ENCODE results near the gene TTLL5.

TTLL5 gene

DNA sequence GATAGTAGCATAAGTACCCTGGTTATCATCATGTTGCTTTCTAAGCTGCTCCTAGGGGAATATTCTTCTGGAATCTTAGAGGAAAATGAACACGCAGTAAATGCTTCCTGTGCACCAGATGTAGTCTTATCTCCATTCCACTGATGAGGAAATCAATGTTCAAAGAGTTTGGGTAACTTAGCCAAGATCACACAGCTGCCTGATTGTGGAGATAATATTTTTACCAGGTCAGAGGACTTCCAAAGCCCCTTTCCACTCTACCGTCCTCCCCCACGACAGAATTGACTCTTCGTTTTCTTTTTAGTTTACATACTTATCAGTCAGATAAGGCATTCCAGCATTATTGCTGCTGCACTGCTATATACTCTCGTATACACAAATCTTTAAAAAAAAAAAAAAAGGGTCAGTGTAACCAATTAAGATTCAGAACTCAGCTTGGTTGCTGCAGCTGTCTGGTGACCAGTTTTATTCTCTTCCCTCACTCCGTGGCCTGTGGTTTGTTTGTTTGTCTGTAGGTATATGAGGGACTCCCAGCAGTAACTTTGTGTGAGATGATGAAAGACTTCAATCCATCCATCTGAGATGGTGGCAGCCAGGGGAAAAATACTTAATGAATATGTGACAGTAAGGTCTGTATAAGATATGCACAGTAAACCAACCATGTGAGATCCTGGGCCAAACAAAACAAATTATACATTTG lies 210.3 kb downstream of the TTLL5 start:
- DNase-seq (ENCODE audit: low read depth) = no peak

DNA sequence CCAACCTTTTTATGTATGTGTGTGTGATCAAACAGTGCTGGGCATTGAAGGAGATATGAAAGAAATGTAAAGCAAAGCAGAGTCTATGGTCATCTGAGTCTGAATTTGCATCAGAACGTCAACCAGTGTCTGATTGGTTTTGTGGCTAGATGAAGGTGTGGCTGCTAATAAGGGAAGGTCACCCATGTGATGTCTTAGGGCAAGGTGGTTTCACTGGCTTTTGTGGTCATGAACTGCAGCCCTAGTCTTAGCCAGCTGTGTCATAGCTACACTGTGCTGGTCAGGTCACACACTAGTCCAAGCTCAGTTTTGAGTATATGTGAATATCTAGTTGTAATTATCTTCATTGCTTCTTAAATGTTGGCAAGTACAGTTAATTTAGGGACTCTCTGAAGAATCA lies 214.9 kb downstream of the TTLL5 start:
- DNase-seq (ENCODE audit: low read depth) = no peak

DNA sequence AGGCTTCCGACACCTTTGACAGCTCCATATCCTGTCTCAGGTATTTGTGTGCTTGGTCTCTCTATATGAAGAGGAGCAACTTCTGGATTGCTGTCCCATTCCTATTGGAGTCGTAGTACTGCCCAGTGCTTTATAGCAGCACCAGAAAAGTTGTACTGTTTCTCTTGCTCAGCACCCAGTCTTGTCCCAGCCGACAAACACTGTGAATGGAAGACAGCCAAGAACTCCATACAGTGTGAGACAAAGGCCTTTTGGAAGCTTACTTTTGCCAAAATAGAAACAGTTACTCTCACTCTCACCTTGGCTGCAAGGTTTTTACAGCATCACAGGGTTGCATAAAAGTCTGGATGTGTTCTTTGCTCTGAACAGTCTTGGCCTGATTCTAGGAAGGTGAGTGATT lies 215.5 kb downstream of the TTLL5 start:
- no peak for DNase-seq (ENCODE audit: low read depth)

DNA sequence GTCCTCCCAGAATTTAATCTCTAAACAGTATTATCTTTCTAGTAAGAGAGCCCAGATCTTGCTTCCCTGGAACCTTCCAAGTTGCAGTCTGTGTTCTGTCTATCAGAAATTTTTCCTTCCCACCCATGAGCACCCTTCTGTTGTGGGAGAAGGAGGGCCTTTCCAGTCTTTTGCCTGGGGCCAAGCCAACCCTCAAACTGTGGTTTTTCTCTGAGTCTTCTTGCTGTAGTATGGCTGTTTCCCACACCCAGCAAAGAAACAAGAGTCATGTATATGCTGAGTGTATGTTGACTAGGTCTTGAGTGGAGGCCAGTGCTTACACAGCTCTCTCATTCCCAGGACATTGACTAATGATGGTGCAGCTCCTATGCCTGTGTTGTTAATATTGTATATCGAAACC lies 216.2 kb downstream of the TTLL5 start:
- DNase-seq (ENCODE audit: low read depth) = no peak

DNA sequence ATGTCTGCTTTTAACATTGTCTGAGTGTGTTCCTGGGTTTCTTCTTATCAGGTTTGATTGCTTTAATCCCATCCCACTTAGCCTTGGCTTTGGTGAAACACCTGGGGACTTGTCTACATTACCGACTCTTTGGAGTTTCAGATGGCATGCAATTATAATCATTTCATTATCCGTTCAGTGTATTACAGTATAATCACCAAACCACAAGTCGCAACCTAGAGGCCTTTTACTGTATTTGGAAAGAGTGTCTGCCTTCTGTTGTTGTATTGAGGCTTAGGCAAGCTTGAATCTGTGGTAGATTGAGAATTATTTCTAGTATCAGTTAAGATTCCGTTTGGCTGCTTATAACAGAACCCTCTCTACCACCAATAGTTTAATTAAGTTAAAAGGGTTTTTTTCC lies 216.8 kb downstream of the TTLL5 start:
- DNase-seq (ENCODE audit: low read depth) = no peak

DNA sequence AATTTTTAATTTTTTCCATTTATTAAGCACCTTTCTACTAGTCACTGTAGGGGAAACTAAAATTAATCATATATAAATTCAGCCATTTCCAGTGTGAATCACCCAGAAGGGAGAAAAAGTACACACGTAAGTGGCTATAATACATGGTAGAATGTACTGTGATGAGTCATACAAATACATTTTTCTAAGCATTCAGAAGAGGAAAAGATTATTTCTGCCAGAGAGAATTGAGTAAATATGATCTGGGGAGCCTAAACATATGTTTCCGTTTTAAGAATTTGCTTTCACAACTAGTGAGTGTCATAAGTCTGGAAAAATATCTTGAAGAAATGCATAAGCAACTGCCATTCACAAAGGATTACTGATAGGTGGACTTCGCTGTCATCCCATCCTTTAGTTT lies 218.0 kb downstream of the TTLL5 start:
- DNase-seq (ENCODE audit: low read depth) = no peak

DNA sequence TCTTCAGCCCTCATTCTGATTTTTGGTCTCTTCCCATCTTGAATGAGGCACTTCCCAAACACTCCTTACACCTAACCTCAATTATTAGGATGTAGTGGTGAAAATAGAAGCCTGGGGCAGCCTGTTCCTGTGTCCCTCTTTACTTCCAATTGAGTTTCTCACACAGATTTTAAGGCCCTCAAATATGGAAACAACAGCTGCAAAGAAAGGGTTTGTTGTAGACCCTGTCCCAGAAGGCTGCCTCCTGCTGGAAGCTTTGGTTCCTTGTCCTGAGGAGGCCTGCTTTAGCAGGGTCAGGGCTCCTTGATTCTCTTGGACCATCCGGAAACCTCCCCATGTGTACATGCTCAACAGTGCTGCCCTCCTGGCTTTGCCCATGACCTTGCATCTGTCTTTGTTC lies 219.5 kb downstream of the TTLL5 start:
- no peak for DNase-seq (ENCODE audit: low read depth)

DNA sequence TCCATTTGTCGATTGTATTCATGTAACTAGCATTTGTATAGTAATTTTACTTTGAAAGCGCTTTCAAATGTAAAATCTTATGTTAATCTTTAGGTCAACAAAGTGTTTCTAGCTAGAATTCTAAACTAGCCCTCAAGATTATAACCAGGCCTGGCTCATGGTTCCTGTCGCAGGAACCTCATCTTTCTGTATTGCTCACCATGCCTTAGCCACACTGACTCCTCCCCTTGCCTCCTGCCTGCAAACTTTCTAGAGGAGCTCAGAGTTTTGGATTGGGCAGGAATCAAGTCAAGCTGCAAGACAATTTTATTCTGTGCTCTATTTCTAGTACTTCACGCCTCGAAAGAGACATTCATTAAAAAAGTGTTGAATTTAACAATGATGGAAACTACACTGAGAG lies 220.9 kb downstream of the TTLL5 start:
- DNase-seq (ENCODE audit: low read depth) = no peak

DNA sequence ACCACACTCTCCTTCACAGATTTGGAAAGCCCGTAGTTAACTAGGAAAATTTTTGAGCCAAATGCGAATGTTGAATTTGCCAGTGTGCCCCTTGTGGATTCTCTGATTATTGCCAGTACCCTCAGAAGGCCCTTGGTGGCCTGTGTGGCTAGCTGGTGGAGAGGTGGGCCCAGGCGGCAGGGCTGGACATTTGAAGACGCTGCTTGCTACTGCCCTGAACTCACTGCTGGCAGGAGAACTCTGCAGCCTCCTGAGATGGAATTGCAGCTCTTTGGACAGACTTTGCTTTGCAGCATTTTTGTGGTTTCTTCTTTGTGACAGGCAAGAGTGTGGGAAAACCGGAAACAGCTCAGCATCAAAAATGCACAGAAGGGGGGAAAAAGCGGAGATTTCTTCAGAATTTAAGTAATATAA lies 223.2 kb downstream of the TTLL5 start:
- no peak for DNase-seq (ENCODE audit: low read depth)

DNA sequence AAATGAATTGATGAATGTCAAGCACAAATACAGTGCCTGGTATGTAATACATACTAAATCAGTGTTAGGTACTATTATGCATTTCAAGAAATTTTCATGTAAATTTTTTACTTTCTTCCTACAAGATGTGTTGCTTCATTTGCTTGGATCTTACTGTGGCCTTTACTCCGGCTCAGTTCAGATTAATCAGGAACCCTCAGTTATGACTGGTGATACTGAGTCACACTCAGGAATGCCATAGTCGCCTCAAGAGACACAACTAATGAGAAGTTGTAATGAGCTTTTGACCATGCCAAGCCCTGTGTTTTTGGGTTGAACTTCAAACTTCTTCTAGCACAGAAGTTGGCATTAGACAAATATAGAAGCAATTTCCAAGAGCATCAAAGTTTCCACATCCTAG lies 224.8 kb downstream of the TTLL5 start:
- DNase-seq (ENCODE audit: low read depth) = no peak

DNA sequence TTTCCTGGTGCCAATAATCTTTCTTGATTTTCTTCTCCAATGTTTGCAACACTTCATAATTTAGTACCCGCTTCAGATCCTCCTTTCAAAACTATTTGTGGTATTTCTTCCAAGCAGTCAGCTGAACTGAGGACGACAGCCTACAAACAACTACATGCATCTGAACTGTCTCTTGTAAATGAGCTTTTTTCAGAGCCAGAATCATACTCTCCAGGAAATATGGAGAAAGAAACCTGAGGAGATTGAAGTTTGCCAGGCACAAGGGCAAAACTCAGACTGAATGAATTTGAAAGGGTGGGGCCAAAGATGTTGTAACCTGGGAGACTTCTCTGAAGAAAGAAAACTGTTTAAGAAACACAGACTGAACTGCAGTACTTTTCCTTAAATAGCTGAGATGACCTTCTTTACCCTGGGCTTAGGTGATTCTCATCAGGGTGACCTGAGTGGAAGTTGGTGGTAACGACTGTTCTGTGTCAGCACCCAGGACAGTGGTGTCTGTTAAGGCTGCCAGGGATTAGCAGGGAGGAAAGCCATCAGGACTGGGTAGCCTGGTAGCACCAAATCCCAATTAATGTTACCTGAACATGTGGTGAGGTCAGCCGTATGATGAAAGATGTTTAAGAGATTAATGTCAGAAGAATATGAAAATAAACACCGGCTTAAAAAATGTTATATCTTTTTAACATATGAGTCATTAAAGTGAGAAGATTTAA lies 225.7 kb downstream of the TTLL5 start:
- DNase-seq (ENCODE audit: low read depth) = no peak

DNA sequence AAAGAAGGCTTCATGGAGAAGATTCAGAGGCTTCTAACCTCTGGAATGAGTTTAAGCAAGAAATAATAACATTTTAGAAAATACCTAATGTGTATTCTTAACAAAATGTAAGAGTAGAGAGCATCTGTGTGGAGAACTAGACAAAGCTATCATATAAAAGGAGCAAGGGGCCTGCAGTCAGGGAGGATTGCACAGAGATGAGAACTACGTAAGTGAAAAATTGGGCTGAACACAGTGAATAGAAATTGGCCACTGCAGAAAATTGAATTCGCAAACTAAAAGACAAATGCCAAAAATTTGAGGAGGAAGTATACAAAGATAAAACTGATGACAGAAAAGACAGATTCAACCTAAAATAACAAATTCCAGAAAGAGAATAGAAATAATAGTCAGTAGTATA lies 227.9 kb downstream of the TTLL5 start:
- no peak for DNase-seq (ENCODE audit: low read depth)

DNA sequence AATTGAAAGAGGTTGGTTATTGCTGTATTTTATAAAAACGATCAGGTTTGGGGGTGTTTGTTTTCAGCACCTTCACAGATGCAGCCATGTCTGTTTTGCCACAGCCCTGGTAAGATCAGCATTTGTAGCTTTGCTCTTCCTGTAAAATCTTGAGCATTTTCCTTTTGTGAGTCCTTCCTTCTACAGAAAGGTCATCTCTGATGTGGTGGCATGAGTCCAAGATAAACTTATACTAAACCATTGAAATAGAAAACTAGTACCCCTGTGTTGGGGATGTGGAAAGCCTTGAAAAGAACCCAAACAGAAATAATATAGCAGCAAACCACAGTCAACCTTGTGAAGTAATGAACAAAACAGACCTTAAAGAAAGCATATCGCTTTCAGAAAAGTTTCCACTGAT lies 235.3 kb downstream of the TTLL5 start:
- no peak for DNase-seq (ENCODE audit: low read depth)

DNA sequence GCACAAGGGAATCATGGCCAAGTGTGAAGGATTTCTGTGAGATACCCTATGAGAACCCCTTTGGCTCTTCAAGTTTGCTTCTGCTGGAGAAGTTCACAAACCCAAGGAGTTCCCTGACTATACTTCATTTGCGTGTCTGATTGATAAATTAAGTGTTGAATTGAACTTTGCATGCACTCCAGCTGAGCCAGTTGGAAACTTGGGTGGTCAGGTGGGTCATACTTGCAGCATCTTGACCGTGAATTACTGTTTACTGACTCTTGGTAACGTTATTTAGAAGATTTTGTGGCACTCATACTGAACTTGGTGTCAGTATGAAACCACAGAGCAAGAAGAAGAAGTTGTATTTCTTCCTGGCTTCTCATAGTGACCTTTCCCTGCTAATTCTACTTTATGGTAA lies 243.3 kb downstream of the TTLL5 start:
- DNase-seq (ENCODE audit: low read depth) = no peak

DNA sequence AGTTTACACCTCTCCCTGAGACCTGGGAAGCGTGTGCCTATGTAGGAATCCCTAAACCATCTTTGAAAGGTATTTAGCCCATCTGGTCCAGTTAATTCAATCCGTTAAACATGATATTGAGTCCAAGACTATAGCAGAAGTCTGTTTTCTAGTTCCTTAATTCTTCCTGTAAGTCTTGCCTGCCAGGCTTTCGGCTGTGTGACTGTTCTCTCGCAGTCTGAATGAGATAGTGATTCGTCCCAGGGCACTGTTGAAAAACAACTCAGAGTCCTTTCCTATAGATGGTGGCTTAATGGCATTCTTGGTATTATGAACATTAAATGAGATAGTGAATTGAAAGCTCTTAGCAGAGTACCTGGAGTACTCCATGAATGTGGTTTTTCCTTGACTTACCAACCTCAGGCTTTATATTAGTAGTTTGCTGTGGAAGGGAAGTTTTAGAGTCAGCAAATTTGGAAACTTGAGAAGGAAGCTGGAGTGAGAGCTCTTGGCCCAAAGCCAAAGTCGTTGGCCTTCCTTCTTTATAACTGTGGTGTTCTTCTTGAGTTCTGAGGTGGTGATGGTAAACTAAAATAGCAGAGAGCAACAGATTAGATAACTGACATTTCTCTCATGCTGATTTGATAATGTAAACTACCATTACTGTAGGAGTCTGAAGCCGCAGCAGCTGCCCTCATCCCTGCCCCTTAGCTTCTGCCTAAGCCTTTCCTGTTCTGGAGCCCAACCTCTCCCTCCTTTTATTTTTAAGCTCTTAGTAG lies 244.3 kb downstream of the TTLL5 start:
- DNase-seq (ENCODE audit: low read depth) = no peak

DNA sequence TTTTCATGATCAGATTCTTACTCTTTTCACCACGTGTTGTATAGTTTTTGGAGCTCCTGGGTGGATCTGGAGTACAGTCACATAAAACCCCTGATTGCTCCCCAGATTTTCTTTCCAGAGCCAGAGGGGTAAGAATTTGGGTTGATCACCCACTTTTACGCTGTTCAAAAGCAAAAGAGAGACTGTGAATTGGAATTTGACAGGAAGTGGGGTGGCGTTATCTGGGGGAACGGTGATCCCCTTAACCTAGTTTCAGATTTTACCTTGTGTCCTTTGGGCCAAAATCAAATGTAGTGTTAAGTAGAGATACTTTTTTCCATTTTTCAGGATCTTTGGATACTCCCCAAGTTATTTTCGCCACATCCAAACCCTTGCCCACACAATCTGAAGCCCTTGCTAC lies 245.2 kb downstream of the TTLL5 start:
- DNase-seq (ENCODE audit: low read depth) = no peak

DNA sequence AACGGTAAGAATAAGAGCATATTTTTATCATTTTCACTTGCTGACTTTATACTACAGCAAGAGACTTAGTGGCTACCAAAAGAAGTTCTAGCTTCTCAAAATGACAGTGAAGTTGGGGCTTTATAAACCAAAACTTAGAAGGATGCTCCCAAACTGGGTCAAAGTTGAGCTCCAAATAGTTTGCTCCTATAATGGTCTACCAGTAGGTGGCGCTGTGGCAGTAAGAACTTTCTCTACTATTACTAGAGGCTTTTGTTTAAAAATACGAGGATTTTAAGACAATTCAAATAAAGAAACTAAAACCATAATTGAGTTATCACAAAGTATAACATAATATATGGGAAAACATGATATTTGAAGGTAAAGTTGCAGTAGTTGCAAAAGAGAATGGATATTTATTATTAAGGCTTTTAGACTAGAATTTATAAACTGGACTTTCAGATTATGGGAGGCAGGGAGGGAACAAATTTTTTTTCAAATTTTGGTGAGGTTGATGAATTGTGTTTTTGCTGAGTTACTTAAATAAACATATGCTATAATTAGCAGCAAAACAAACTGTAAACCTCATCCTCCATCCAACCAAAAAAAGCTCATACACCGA lies 245.7 kb downstream of the TTLL5 start:
- DNase-seq (ENCODE audit: low read depth) = peak; percentile 52

DNA sequence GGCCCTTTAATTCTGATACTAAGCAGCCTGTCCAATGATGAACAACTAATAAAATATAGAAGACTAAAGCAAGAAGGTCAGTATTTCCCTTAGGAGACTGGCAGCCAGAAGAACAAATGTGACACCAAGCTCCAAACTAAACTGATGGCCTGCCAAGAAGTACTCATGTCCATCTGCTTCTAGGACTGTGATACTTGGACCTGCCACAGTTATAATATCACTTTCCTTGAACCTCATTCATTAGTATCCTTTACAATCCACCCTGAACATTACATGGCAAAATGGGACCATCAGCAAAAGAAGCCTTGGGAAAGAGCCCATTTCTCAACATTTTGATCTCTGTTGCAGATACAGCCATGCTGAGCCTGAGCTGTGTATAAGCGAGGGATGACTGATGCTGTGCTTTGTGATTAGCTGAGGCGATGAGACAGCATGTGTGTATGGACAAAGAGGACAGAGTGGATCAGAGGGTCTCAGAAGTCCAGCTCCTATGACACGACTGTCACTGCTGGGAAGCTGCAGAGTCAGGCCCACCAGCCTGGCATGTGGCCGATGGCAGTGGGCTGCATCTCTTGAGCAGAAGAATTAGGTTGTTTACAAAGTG lies 246.8 kb downstream of the TTLL5 start:
- DNase-seq (ENCODE audit: low read depth) = no peak

DNA sequence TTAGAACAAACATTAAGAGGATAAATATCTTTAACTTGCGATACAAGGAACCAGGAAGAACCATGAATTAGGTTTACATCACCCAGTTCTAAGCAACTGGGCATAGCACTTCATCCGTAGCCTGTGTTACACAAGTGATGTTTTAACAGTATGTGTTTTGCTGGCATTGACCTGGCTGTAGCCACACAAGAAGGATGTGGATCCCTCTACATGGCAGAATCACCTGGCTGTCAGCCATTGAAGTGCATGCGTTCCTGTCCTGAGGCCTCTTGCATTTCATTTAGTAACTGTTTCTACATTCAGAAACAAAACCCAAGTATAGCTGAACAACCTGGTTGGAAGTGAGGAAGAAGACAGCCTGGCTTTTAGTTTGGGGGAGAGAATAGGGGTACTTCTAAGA lies 248.6 kb downstream of the TTLL5 start:
- no peak for DNase-seq (ENCODE audit: low read depth)

DNA sequence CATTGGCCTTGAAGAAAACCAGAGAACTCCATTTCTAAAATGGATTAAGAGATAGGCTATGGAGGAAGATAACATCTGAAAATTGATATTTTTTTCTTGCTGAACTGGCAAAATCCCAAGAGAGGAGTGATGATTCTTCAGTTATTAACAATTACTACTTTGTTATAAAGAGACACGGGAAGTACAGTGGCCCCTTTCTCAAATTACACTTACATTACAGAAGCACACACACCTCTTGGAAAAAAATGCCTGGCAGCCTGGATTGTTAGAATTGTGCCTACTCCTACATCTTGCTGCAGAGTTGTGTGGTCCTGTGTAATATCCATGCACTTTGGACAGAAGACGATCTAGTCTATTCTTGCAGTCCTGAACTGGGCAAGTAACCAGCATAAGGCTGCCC lies 249.0 kb downstream of the TTLL5 start:
- DNase-seq (ENCODE audit: low read depth) = no peak

DNA sequence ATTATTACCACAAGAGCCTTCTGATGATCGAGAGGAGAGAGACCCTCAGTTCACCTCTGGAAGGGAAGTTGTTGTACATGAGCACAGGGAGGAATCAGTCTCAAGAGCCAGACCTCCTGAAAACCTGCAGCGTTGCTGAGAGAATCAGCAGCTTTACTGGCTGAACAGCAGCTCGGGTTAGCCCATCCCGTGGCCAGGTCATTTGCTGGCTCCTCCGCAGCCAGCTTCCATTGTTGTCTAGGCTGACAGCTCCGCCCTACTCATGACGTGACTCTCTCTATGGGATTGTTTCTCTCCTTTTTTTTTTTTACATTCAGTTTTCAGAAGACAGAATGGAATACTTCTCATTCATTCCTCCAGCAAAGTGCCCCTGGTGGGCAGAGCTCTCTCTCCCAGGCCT lies 250.8 kb downstream of the TTLL5 start:
- no peak for DNase-seq (ENCODE audit: low read depth)

DNA sequence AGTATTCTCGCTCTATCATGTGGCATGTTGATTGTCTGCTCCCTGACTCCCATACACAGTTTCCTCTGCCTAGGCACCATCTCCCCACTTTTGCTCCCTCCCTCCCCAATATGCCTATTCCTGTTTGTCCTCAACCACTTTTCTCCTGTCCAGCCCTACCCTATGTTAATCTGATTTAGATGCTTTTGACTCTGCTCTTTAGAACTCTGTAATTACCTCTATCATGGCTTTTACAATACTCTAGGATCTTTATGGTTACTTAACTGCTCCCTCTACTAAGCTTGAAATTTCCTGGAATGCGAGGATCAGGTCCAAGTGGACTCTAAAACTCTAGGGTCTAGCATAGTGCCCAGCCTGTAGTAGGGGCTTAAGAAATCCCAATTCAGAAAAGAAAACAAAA lies 252.1 kb downstream of the TTLL5 start:
- DNase-seq (ENCODE audit: low read depth) = no peak

Measured in T follicular helper cell (primary cell).